ENCODE results near the gene ZNF587B. TPM values are rescaled to one million over a fixed set of nuclear protein-coding genes. Genes with fewer than 3 reads are reported as not detected.
"Not testable (repeated sequence)": the region's sequence is repeated elsewhere in the genome, so short reads cannot be mapped to it uniquely, and the experiment has no call there.

Gene ZNF587B
- total RNA-seq, 1 experiment from 2014 or later: 43.2 TPM

- TF ChIP-seq JAZF1 (CRISPR knock-in tag; IDR thresholded peaks at IDR 0.05): no peak
- TF ChIP-seq FOXJ3 (CRISPR knock-in tag; IDR thresholded peaks at IDR 0.05; ENCODE audit: borderline replicate concordance): no peak
- TF ChIP-seq ATF1 (CRISPR knock-in tag; IDR thresholded peaks at IDR 0.05): no peak
- TF ChIP-seq ZNF263 (CRISPR knock-in tag; IDR thresholded peaks at IDR 0.05; ENCODE audit: low read depth): no peak
Observed at GRCh38 chr19:57867868-57868492, 37.9 kb downstream of the ZNF587B start (continued).

GRCh38 chr19:57869655-57870054 is 39.6 kb downstream of the ZNF587B start:
- H3K4me1 Mint-ChIP-seq; ATAC-seq; H3K27me3 Mint-ChIP-seq (ENCODE audit: low read depth); H3K4me3 Mint-ChIP-seq; CTCF ChIA-PET; DNase-seq (ENCODE audit: low spot score): not testable (repeated sequence)
- H3K27ac Mint-ChIP-seq: peak overlapping the region; percentile 49; the same call in 1 of the 2 replicates
- peaks cover 86% of the 10 kb centered on the region for H3K36me3 Mint-ChIP-seq
- peaks cover 37% of the 10 kb centered on the region for H3K9me3 Mint-ChIP-seq
- POLR2A ChIA-PET: interaction anchor here (0.7 kb wide), 1 partner anchor 19 kb away, joined by 4 read pairs; the partner anchor contains the start of gene ZNF814

GRCh38 chr19:57870225-57870624 is 40.1 kb downstream of the ZNF587B start:
- H3K4me1 Mint-ChIP-seq: no peaks in the 10 kb centered on the region
- H3K4me3 Mint-ChIP-seq: no peak overlapping the region
- DNase-seq (ENCODE audit: low spot score) (no peak), ATAC-seq (no peak)
- ChIA-PET POLR2A (interaction anchor here (0.7 kb wide), 1 partner anchor 19 kb away, joined by 4 read pairs; the partner anchor contains the start of gene ZNF814), CTCF (no interaction called here)
- H3K9me3 Mint-ChIP-seq: peaks cover 40% of the 10 kb centered on the region
- 0 out of 2 replicates have a peak, but pooled peaks cover 4% of the 10 kb centered on the region for H3K27me3 Mint-ChIP-seq (ENCODE audit: low read depth)
- TF ChIP-seq ZSCAN18 (CRISPR knock-in tag; IDR thresholded peaks at IDR 0.05): no peak
- TF ChIP-seq TEAD4 (CRISPR knock-in tag; IDR thresholded peaks at IDR 0.05): no peak
- no peak for TF ChIP-seq HMGXB4 (CRISPR knock-in tag; IDR thresholded peaks at IDR 0.05)
- TF ChIP-seq ZNF263 (CRISPR knock-in tag; IDR thresholded peaks at IDR 0.05; ENCODE audit: low read depth): no peak
- no peak for TF ChIP-seq NR3C1 (CRISPR knock-in tag; conservative IDR thresholded peaks at IDR 0.05; ENCODE audit: low read depth)
- TF ChIP-seq RORB (CRISPR knock-in tag; IDR thresholded peaks at IDR 0.05): no peak
- TF ChIP-seq CTCF (IDR thresholded peaks at IDR 0.05): no peak
- H3K36me3 Mint-ChIP-seq: peaks cover 86% of the 10 kb centered on the region
- no peak overlapping the region; the same call in 1 of the 2 replicates for H3K27ac Mint-ChIP-seq

GRCh38 chr19:57872450-57872849 is 42.4 kb downstream of the ZNF587B start:
- H3K4me3 Mint-ChIP-seq: no peak overlapping the region
- ATAC-seq: no peak
- H3K4me1 Mint-ChIP-seq: no peaks in the 10 kb centered on the region
- H3K27me3 Mint-ChIP-seq (ENCODE audit: low read depth): 0 out of 2 replicates have a peak, but pooled peaks cover 4% of the 10 kb centered on the region
- ChIA-PET CTCF (no interaction called here), POLR2A (no interaction called here)
- H3K27ac Mint-ChIP-seq: no peak overlapping the region
- no peak for DNase-seq (ENCODE audit: low spot score)
- H3K36me3 Mint-ChIP-seq: peaks cover 89% of the 10 kb centered on the region
- H3K9me3 Mint-ChIP-seq: peaks cover 57% of the 10 kb centered on the region
- no peak for TF ChIP-seq ZNF425 (CRISPR knock-in tag; conservative IDR thresholded peaks at IDR 0.05)
- no peak for TF ChIP-seq JUN (CRISPR knock-in tag; IDR thresholded peaks at IDR 0.05)
- TF ChIP-seq ZBTB43 (CRISPR knock-in tag; IDR thresholded peaks at IDR 0.05): no peak
- TF ChIP-seq SOX15 (CRISPR knock-in tag; IDR thresholded peaks at IDR 0.05): no peak
- no peak for TF ChIP-seq NR3C1 (CRISPR knock-in tag; conservative IDR thresholded peaks at IDR 0.05; ENCODE audit: low read depth)
- TF ChIP-seq ATF6 (CRISPR knock-in tag; IDR thresholded peaks at IDR 0.05): no peak

All from WTC11 (cell line).